ENCODE data around the gene TAGLN2.

Gene TAGLN2

GRCh38 chr1:159879136-159879535 lies 46.2 kb downstream of the TAGLN2 start:
- DNase-seq (ENCODE audit: low read depth in 2 of 2, low spot score in 1 of 2), result no peak

GRCh38 chr1:159877695-159878444 lies 47.4 kb downstream of the TAGLN2 start:
- no peak for DNase-seq (ENCODE audit: low read depth in 2 of 2, low spot score in 1 of 2)

GRCh38 chr1:159873530-159874143 lies 51.7 kb downstream of the TAGLN2 start:
- no peak for DNase-seq (ENCODE audit: low read depth in 2 of 2, low spot score in 1 of 2)

DNA sequence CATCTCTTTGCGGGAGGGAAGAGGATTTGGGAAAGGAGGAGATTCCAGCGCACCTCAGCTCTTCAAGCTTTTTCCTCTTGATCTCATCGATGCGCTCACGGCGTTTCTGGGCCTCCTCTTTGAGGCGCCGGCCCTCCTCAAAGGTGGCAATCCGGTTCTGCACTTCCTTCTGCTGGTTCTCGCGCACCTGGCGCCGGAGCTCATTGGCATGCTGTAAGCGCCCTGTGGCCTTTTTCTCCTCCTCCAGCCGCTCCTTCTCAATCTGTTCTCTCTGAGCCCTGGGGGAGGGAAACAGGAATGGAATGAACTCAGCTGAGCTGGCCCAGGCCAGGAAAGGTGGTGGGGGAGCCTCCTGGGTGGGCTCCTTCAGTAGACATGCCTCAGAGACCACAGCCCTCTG lies 52.4 kb downstream of the TAGLN2 start:
- DNase-seq (ENCODE audit: low read depth in 2 of 2, low spot score in 1 of 2), result no peak

- DNase-seq (ENCODE audit: low read depth in 2 of 2, low spot score in 1 of 2), result no peak
These were observed 54.6 kb downstream of the TAGLN2 start for GRCh38 chr1:159870704-159871103.

DNA sequence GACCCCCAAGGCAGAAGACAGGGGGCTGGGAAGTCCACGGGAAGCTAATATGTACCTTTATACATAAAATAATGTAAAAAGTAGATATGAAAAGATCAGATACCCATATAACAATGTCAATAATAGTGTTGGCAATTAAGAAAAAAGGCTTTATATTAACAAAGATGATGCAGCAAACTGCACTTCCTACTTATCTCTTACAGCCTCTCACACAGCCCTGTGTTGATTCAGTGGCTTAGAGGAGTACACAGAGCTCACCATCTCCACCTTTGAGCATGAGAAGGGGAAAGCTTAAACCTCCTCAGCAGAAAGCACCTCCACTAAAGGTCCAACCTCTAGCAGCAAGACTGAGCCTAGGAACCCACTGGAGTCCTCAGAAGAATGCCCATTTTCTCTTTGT lies 55.7 kb downstream of the TAGLN2 start:
- no peak for DNase-seq (ENCODE audit: low read depth in 2 of 2, low spot score in 1 of 2)

- no peak for DNase-seq (ENCODE audit: low read depth in 2 of 2, low spot score in 1 of 2)
These were observed 56.1 kb downstream of the TAGLN2 start for GRCh38 chr1:159869173-159869572.

DNA sequence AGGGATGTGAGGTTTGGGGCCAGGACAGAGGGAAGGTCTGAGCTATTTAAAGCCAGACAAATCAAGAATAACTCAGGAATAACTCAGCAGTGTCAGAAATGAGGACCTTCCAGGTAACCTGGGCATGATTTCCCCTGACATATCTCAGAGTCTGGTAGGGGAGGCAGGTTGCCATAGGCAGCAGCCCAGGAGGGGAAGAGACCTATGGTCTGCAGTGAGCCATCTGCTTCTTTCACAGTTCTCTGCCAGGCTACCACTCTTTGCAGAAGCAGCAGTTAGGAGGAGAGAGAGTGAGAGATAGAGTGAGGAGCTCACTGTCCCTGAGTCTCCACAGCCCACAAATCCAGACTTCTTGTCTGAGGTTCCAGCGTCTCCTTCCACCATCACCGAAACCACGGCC lies 56.5 kb downstream of the TAGLN2 start:
- DNase-seq (ENCODE audit: low read depth in 2 of 2, low spot score in 1 of 2), result no peak

Measured in stimulated activated CD8-positive, alpha-beta memory T cell treated with anti-CD3 and anti-CD28 coated beads, Interleukin-4, amount 100 ng/mL, for 4 hours (primary cell).